HG02759 (cell line): ENCODE results near the gene MAP4K1.

ENCODE experiments used
- ATAC-seq: cut with Tn5 transposase; IDR thresholded peaks from one replicate; pipeline ENCODE4 v1.9.1; 2021; ENCODE audit warnings: mild to moderate bottlenecking, moderate library complexity; ENCODE audit not compliant: unreplicated experiment

The MAP4K1 gene

DNA sequence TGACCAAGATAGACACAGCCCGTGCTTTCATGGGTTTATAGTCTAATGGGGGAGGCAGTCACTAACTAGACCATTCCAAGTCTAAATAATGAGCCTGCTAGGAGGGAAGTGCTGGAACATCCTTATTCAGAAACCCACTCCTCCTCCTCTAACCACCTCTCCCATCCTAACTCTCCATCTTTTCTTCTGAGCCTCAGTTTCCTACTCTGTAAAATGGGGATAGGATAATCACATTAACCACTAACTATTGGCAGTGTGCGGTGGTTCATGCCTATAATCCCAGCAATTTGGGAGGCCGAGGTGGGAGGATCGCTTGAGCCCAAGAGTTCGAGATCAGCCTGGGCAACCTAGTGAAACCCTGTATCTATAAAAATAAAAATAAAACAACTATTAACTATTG lies 68.7 kb downstream of the MAP4K1 start:
- ATAC-seq: no peak

DNA sequence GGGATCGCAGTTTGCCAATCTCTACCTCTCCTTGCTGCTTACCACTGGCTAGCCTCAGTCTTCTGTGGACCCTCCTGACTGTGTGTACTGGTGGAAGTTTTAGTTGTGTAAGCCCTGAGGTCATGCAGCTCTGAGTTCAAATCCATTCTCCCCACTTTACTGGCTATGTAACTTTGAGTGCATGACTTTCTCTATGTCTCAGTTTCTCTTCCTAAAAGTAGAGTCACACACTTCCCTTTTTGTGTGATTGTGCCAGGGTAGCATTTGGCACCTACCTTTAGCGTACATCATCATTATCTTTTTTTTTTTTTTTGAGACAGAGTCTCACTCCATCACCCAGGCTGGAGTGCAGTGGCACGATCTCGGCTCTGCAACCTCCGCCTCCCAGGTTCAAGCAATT lies 70.3 kb downstream of the MAP4K1 start:
- ATAC-seq: no peak

DNA sequence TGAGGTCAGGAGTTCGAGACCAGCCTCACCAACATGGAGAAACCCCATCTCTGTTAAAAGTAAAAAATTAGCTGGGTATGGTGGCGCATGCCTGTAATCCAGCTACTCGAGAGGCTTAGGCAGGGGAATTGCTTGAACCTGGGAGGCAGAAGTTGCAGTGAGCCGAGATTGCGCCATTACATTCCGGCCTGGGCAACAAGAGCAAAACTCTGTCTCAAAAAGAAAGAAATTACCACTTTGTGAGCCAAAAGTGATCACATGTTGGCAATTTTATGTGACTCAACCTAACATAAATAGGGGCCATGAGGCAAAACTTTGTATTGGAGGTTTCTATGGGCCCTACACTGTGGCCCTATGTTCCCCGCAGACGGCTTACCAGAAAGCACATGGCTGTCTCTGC lies 72.2 kb downstream of the MAP4K1 start:
- ATAC-seq: no peak

DNA sequence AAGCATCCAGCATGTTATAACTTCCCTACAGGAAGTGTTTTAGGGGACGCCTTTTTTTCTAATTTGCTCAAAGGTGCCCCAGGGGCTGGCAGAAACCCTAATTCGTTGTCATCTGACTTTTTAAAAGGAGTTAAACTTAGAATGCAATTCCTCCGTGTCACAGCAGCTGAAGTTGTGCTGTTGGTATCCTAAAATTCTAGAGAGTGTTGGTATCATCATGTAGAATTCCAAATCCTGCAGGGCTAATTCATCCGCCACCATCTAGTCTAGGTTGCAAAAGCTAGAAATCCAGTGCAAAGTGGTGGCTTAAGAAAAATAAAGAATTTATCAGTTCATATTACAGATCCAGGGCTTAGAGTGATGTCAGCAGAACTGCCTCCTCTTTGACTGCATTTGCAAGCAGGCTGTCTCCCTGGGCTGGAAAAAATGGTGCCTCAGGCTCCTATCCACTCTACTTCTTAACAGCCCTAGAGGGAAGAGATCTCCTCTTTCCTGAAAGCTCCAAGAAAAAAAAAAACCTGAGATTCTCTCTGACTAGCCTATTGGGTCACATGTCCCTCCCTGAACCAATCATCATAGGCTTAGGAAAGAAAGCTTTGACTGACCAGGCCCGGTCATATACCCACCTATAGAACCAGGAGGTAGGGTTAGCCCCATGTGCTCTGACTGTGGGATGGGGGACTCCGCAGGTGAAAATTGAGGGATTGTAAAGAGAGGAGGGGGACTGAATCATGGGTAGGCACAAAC lies 73.0 kb downstream of the MAP4K1 start:
- ATAC-seq: no peak

DNA sequence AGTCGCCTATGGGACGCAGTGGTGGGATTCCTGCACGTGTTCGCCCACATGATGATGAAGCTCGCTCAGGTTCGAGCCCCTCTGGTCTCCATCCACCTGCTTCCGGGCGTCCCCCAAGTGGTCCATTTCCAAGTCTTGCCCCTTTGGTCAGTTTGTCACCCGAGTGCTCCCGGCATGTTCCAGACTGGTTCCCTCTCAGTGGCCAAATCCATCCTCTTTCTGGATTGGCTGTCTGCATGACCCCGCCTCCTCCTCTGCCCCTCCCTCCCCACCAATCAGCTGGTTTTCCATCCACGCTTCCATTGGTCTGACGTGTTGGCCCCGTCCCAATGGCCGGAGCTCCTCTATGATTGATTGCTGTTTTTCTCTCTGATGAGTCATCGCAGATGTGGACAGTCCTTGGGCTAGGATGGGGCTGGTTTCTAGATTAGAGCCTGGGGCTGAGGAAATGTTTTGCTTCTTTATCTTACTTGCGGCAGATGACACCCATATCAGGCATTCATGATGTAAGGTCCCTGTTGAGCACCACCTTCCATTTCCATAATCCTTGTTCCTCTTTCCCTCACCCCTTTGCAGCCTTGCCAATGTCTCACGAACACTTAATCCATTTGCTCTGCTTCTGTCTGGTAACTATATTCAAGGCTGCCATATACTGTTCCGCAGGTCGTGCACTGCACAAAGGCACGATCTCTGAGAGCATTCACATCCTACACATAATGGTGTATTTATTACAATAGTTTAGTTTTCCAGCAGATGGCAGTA lies 73.8 kb downstream of the MAP4K1 start:
- peak; percentile 45 for ATAC-seq

DNA sequence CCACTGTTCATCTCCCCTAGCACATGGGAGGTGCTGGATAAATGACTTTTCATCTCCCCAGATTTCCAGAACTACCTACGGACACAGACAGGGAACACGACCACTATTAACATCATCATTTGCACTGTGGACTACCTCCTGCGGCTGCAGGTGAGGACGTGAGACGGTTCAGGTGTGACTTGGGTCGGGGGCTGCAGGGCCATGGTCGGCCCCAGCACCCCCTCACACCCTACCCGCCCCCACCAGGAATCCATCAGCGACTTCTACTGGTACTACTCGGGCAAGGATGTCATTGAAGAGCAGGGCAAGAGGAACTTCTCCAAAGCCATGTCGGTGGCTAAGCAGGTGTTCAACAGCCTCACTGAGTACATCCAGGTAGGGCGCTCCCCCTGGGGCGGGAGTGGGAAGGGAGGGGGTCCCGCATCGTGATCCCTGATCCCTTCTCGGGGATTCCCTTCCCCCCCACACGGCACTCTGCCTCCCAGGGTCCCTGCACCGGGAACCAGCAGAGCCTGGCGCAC lies 74.4 kb downstream of the MAP4K1 start:
- ATAC-seq: no peak

DNA sequence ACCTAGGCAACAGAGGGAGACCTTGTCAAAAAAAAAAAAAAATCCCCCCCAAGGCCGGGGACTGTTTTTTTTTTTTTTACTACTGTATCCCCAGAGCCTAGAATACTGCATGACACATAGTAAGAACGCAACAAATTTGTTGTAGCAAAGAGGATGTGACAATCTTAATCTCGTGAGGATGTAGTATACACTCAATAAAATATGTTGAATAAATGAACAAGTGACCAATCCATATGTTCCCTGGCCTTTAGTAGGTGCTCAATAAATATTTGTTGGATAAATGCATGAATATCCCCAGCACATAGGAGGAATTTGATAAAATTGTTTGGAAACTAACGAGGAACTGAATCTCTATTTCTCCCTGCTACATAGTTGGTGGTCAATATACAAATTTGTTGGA lies 75.7 kb downstream of the MAP4K1 start:
- no peak for ATAC-seq

DNA sequence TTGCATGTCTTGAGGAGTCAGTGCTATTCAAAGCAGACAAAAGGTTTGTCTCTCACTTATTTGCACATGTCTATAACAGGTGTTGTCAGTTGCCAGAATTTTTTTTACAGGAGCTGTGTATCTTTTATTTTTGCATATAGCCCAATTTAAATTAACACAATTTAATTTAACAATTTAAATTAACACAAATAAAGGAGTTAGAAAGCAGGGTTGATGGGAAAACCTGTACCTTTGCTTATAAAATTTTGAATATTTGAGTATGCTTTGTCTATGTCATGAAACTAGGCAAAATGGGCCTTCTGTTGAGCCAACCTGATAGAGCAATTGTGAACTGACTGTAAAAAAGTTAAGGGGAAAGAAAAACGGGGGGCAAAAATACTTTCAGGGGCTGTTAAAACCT lies 78.0 kb downstream of the MAP4K1 start:
- ATAC-seq: no peak

DNA sequence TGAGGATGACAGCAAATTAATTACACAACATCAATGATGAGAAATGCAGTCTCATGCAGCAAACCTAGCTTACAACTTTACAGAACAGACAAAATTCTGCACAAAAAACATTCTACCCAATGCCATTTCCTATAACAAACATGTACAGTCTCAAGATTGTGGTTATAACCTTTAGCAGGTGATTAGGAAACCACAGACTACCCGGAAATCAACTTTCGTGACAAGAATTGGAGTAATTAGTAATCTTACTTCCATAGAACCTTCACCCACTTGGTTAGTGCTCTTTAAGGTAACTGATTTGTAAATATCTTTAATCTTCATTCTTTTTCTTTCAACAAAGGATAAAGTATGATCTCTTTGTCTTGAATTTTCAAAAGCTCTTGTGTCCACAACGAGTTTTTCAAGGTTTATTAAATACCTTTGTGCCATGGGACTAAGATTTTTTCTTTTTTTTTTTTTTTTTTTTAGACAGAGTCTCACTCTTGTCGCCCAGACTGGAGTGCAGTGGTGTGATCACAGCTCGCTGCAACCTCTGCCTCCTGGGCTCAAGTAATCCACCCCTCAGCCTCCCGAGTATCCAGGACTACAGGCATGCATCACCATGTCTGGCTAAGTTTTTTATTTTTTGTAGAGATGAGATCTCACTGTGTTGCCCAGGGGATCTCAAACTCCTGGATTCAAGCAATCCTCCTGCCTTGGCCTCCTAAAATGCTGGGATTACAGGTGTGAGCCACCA lies 78.8 kb downstream of the MAP4K1 start:
- no peak for ATAC-seq

DNA sequence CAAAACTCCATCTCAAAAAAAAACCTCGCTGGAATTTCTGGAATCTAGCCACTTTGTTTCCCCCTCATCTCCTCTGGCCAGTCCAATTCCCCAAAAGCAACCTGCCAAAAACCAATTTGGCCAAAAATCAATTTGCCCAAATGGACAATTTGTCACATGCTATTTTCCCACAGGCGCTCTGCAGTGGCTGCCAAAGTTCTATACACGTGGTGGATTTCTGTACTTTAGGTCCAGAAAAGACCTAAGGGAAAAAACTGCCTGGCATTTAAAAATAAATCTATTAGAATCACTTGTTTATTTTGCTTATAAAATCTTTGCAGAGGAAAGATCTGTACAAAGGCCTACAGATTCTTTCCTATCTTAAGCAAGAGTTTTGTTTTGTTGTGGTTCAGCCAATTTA lies 79.4 kb downstream of the MAP4K1 start:
- no peak for ATAC-seq
